IMR-90 (cell line): ENCODE data around the gene CARD19. TPM values are rescaled to one million over a fixed set of nuclear protein-coding genes. Genes with fewer than 3 reads are reported as not detected.

Experiments used
- ATAC-seq: fragments of 200-7000 bp; cut with Tn5 transposase; 2 replicates; pipeline ENCODE4 v1.9.1; 2020; ENCODE audit warnings: low read depth, mild to moderate bottlenecking, moderate library complexity
- Bru-seq: library from RNA; stranded (reverse); fragments of 400-500 nt; gene quantifications from one replicate; lab custom pipeline; 2021; lab: Mats Ljungman, UMichigan
- BruChase-seq, 2 experiments: library from RNA; stranded (reverse); fragments of 400-500 nt; gene quantifications; one replicate each; lab custom pipeline; 2021; lab: Mats Ljungman, UMichigan
- BruUV-seq: library from RNA; stranded (reverse); fragments of 400-500 nt; replicated peaks from 2 replicates; lab custom pipeline; 2021; lab: Mats Ljungman, UMichigan
- CTCF ChIA-PET: fragments of 300-600 bp; formaldehyde crosslinking; extraction: SDS; loops from one replicate; lab custom pipeline; 2021; ENCODE audit warnings: antibody characterized with exemption; lab: Yijun Ruan, JAX
- POLR2A ChIA-PET: fragments of 300-600 bp; sonication (Branson Sonifier 250); formaldehyde crosslinking; loops from one replicate; lab custom pipeline; 2022; ENCODE audit warnings: antibody characterized with exemption; ENCODE audit not compliant: unreplicated experiment; lab: Charles Lee
- DNase-seq: peaks from one replicate; pipeline ENCODE4 v3.0.0; 2013
- H2AFZ ChIP-seq: replicated peaks from 2 replicates; pipeline ENCODE3; 2013; ENCODE audit warnings: low read length, mild to moderate bottlenecking; ENCODE audit not compliant: poor library complexity
- H2AK5ac ChIP-seq: 2 replicates; pipeline ENCODE4 v1.6.1; 2013; ENCODE audit warnings: low read depth, low read length, inconsistent platforms
- H2AK9ac ChIP-seq: replicated peaks from 2 replicates; pipeline ENCODE3; 2013; ENCODE audit warnings: mild to moderate bottlenecking, low read depth, low read length, moderate library complexity; ENCODE audit not compliant: poor library complexity
- H2BK120ac ChIP-seq: 2 replicates; pipeline ENCODE4 v1.6.1; 2013; ENCODE audit warnings: low read depth, low read length, inconsistent platforms
- H2BK15ac ChIP-seq: 3 replicates; pipeline ENCODE4 v1.6.1; 2013; ENCODE audit warnings: low read depth, low read length, inconsistent platforms
- H2BK20ac ChIP-seq: 2 replicates; pipeline ENCODE4 v1.6.1; 2013; ENCODE audit warnings: low read depth, mild to moderate bottlenecking, inconsistent platforms, low read length, moderate library complexity
- H2BK5ac ChIP-seq: 2 replicates; pipeline ENCODE4 v1.6.1; 2013; ENCODE audit warnings: mild to moderate bottlenecking, low read depth, low read length, inconsistent platforms; ENCODE audit not compliant: poor library complexity, severe bottlenecking
- H3K14ac ChIP-seq: replicated peaks from 2 replicates; pipeline ENCODE4 v1.6.1; 2013; ENCODE audit warnings: low read depth, low read length, inconsistent platforms
- H3K18ac ChIP-seq: 2 replicates; pipeline ENCODE4 v1.6.1; 2013; ENCODE audit warnings: low read depth, low read length, control low read depth
- H3K23ac ChIP-seq: 2 replicates; pipeline ENCODE4 v1.6.1; 2013; ENCODE audit warnings: low read depth, low read length, inconsistent platforms
- H3K27ac ChIP-seq: 2 replicates; pipeline ENCODE4 v1.5.1; 2013; ENCODE audit warnings: mild to moderate bottlenecking, control low read depth, low read length; ENCODE audit not compliant: insufficient read depth
- H3K27me3 ChIP-seq: 2 replicates; pipeline ENCODE4 v1.6.1; 2013; ENCODE audit warnings: low read length; ENCODE audit not compliant: control insufficient read depth, insufficient read depth
- H3K36me3 ChIP-seq: 2 replicates; pipeline ENCODE4 v1.6.1; 2013; ENCODE audit warnings: low read length, mixed read lengths; ENCODE audit not compliant: control insufficient read depth, insufficient read depth
- H3K4ac ChIP-seq: 2 replicates; pipeline ENCODE4 v1.6.1; 2013; ENCODE audit warnings: low read depth, low read length, inconsistent platforms
- H3K4me1 ChIP-seq: 2 replicates; pipeline ENCODE4 v1.6.1; 2013; ENCODE audit warnings: low read length, mixed read lengths; ENCODE audit not compliant: control insufficient read depth, insufficient read depth
- H3K4me2 ChIP-seq: 2 replicates; pipeline ENCODE4 v1.6.1; 2013; ENCODE audit warnings: low read depth, mild to moderate bottlenecking, control low read depth, low read length, moderate library complexity
- H3K4me3 ChIP-seq: 2 replicates; pipeline ENCODE4 v1.5.1; 2013; ENCODE audit warnings: low read depth, mild to moderate bottlenecking, control low read depth, low read length, moderate library complexity; ENCODE audit not compliant: insufficient read depth
- H3K56ac ChIP-seq: 2 replicates; pipeline ENCODE4 v1.6.1; 2013; ENCODE audit warnings: low read length, inconsistent platforms; ENCODE audit not compliant: insufficient read depth; ENCODE audit errors: extremely low read depth
- H3K79me1 ChIP-seq, 2 experiments: 2 replicates each; pipeline ENCODE4 v1.6.1; 2013; ENCODE audit warnings: low read length in 2 of 2, inconsistent platforms in 1 of 2, low read depth in 1 of 2
- H3K9ac ChIP-seq: 2 replicates; pipeline ENCODE4 v1.6.1; 2013; ENCODE audit warnings: low read depth, low read length, control low read depth
- H3K9me1 ChIP-seq: 2 replicates; pipeline ENCODE4 v1.6.1; 2013; ENCODE audit warnings: low read length, inconsistent platforms; ENCODE audit not compliant: insufficient read depth
- H3K9me3 ChIP-seq: 2 replicates; pipeline ENCODE4 v1.6.1; 2013; ENCODE audit warnings: low read length; ENCODE audit not compliant: control insufficient read depth, insufficient read depth
- H4K20me1 ChIP-seq: 2 replicates; pipeline ENCODE4 v1.6.1; 2013; ENCODE audit warnings: low read length, inconsistent platforms; ENCODE audit not compliant: insufficient read depth
- H4K5ac ChIP-seq: 2 replicates; pipeline ENCODE4 v1.6.1; 2013; ENCODE audit warnings: mild to moderate bottlenecking, low read depth, low read length, control low read depth
- H4K8ac ChIP-seq, 2 experiments: 2 replicates each; pipeline ENCODE4 v1.6.1; 2013; ENCODE audit warnings: low read depth in 2 of 2, low read length in 2 of 2, control low read depth in 1 of 2, inconsistent platforms in 1 of 2
- H4K91ac ChIP-seq: 2 replicates; pipeline ENCODE4 v1.6.1; 2013; ENCODE audit warnings: low read depth, low read length, inconsistent platforms; ENCODE audit not compliant: insufficient read depth
- MXI1 ChIP-seq: IDR thresholded peaks from 2 replicates; pipeline ENCODE4 v1.6.1; 2012; ENCODE audit warnings: low read depth, mild to moderate bottlenecking, low read length, moderate library complexity, borderline replicate concordance
- POLR2A ChIP-seq: IDR thresholded peaks from 2 replicates; pipeline ENCODE4 v1.6.1; 2012; ENCODE audit warnings: mild to moderate bottlenecking, low read depth, low read length
- SMC3 ChIP-seq: fragments of 150-350 bp; IDR thresholded peaks from 2 replicates; pipeline ENCODE4 v1.6.1; 2016; ENCODE audit warnings: low read depth, mild to moderate bottlenecking, antibody characterized with exemption, low read length, moderate library complexity
- WGBS, 2 experiments: methylation state at CpG; one replicate each; pipeline versions ENCODE4 v1.1.5 to v1.1.7; 2013; ENCODE audit warnings: missing lambda C conversion rate in 2 of 2; ENCODE audit not compliant: insufficient read length in 1 of 2; ENCODE audit errors: extremely low coverage in 2 of 2; 5-methylcytosine and 5-hydroxymethylcytosine counted together
- dilution Hi-C: fragments of 300-500 bp; cut with HindIII; formaldehyde crosslinking; loops from one replicate; pipeline ENCODE4 v1.14.3; 2018; ENCODE audit warnings: low sequenced_read_pairs; ENCODE audit not compliant: unreplicated experiment
- in situ Hi-C: fragments of 300-500 bp; cut with MboI; formaldehyde crosslinking; loops from 3 replicates; pipeline ENCODE4 v1.14.3; 2019; ENCODE audit warnings: low sequenced_read_pairs, inconsistent platforms, mixed read lengths
- intact Hi-C: fragments of 100-400 bp; cut with micrococcal nuclease; formaldehyde crosslinking; loops from 2 replicates; pipeline ENCODE4 v1.10.0; 2022
- long read RNA-seq: library from polyadenylated mRNA; unstranded; transcript quantifications from one replicate; pipeline ENCODE4 v2.0.0, GENCODE V29; 2021; ENCODE audit not compliant: unreplicated experiment
- polyA plus RNA-seq, 3 experiments: library from polyadenylated mRNA; depleted of rRNA; stranded (reverse); fragments of >200 nt; gene quantifications; 2 replicates each; pipeline ENCODE4 v1.2.3, GENCODE V29; 2012; ENCODE audit warnings: low replicate concordance in 1 of 3
- total RNA-seq: library from RNA; depleted of rRNA; stranded (reverse); fragments of >200 nt; gene quantifications from 2 replicates; pipeline ENCODE4 v1.2.3, GENCODE V29; 2012; rRNA removed

The CARD19 gene, protein sequence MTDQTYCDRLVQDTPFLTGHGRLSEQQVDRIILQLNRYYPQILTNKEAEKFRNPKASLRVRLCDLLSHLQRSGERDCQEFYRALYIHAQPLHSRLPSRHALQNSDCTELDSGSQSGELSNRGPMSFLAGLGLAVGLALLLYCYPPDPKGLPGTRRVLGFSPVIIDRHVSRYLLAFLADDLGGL
- total RNA-seq (17.4 and 23.3 TPM in 2 replicates), polyA plus RNA-seq (2012; rRNA removed) (111 and 126 TPM in 2 replicates), Bru-seq, nascent RNA (percentile 60 among the genes with signal in this experiment), BruChase-seq, experiment 1, labeled RNA remaining after a 6-hour chase (percentile 59 among the genes with signal in this experiment), BruChase-seq, experiment 2, labeled RNA remaining after a 2-hour chase (percentile 60 among the genes with signal in this experiment)
- 120 and 139 TPM in 2 replicates for polyA plus RNA-seq (2012; cell fraction: cytosol; rRNA removed)
- 103 and 209 TPM in 2 replicates for polyA plus RNA-seq (2012; cell fraction: nucleus; rRNA removed; ENCODE audit: low replicate concordance)
- long read RNA-seq, transcript CARD19-201 (6 exons, 855 nt): major isoform, 14 of 40 reads
- long read RNA-seq, transcript CARD19-207 (6 exons, 759 nt): minor isoform, 11 of 40 reads
- long read RNA-seq, transcript CARD19-206 (2 exons, 2,690 nt): minor isoform, 10 of 40 reads
- long read RNA-seq, partial matches to known transcripts: 1 of 40 reads
- long read RNA-seq, other reads (novel, unspliced or antisense): 4 of 40 reads

DNA sequence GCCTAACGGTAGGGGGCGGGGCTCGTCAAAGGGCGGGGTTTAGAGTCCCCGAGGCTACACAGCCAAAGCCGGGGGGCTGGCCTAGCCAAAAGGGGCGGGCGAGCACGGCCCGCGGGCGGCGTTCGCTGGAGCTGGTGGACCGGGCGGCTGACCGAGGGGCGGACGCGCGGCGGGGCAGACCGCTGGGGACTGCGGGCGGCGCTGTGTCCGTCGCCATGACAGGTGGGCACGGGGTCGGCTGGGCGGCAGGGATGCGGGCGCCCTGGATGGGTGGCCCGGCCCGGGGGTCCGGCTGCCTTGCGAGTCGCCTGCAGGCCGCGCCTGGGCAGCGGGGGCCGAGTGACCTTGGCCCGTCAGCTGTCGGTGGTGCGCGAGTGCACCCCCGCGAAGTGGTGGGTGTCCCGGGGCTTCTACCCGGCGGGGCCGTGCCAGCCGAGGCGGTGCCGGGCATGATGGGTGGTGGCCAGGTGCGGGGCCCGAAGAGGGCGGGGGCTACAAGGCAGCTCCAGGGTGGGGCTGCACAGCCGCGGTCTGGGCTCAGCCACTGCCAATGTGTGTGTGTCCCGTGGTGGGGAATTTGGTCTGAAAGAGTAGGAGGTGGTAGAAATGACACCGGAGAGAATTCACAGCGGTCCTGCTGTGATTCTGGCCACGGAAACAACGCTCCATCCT, at the start of gene CARD19:
Gene CARD19 (plus strand): TSS at position 87 of the 672 bp plus-strand sequence. CDS start 129 bp downstream, at position 216.
- H2BK15ac ChIP-seq: peak within 1 kb of the TSS; percentile 70; the same call in 1 of the 3 replicates
- H3K27ac ChIP-seq: peak within 1 kb of the TSS; percentile 98
- DNase-seq (peak; percentile 12), ATAC-seq (peak; percentile 1; the same call in 1 of the 2 replicates)
- peak within 1 kb of the TSS; percentile 73 for H3K23ac ChIP-seq
- in situ Hi-C loops: no loop called here
- peak within 1 kb of the TSS; percentile 94 for H4K91ac ChIP-seq
- WGBS, 2 experiments: 0% methylated on average over 21 of the region's 65 CpGs; no CpG with 5 or more reads in 1 of the 2 experiments
- intact Hi-C loops: loop anchor here (2.0 to 10.0 kb wide), 2 partner anchors 93 to 359 kb away; partner anchors contain the start of genes FAM120A and FAM120AOS
- H3K27me3 ChIP-seq: no peaks in the 10 kb centered on the region
- peaks cover 23 to 36% of the 10 kb centered on the region in 2 experiments; a peak in 3 of 4 replicates for H3K79me1 ChIP-seq
- peak within 1 kb of the TSS; percentile 96 to 97 for H4K8ac ChIP-seq
- H3K4me3 ChIP-seq: peak within 1 kb of the TSS; percentile 87
- H4K5ac ChIP-seq: peak within 1 kb of the TSS; percentile 69
- peak within 1 kb of the TSS; percentile 69 for H3K18ac ChIP-seq
- H2BK20ac ChIP-seq: no peak within 1 kb of the TSS; the same call in 1 of the 2 replicates
- POLR2A ChIA-PET: no interaction called here
- peak within 1 kb of the TSS; percentile 96 for H2AK9ac ChIP-seq
- H3K36me3 ChIP-seq: no peaks in the 10 kb centered on the region
- H3K4me2 ChIP-seq: peak within 1 kb of the TSS; percentile 77
- H3K9me1 ChIP-seq: peaks cover 20% of the 10 kb centered on the region
- H3K9me3 ChIP-seq: peaks cover 2% of the 10 kb centered on the region; the same call in 1 of the 2 replicates
- H3K4me1 ChIP-seq: peaks cover 31% of the 10 kb centered on the region
- H3K56ac ChIP-seq: peak within 1 kb of the TSS; percentile 54; the same call in 1 of the 2 replicates
- peak within 1 kb of the TSS; percentile 96 for H3K4ac ChIP-seq
- dilution Hi-C loops: no loop called here
- peak within 1 kb of the TSS; percentile 53 for H3K14ac ChIP-seq
- H3K9ac ChIP-seq: peak within 1 kb of the TSS; percentile 85
- no TSS peak for BruUV-seq
- H2BK5ac ChIP-seq: peak within 1 kb of the TSS; percentile 95
- peak within 1 kb of the TSS; percentile 91 for H2AFZ ChIP-seq
- H4K20me1 ChIP-seq: peaks cover 18% of the 10 kb centered on the region
- peak within 1 kb of the TSS; percentile 97 for H2AK5ac ChIP-seq
- H2BK120ac ChIP-seq: peak within 1 kb of the TSS; percentile 40
- CTCF ChIA-PET: interaction anchor here (1.2 kb wide), 1 partner anchor 13 kb away, joined by 5 read pairs; no protein-coding TSS in a partner anchor
- TF ChIP-seq MXI1: 0 out of 2 replicates have a peak, but pooled peaks have one; percentile 27
- TF ChIP-seq POLR2A: peak; percentile 77
- no peak for TF ChIP-seq SMC3
